NCI-H1694 treated with DMSO at 0.1 percent for 48 hours (cell line): Measurements from ENCODE around the gene PRKCA.
"Not testable (repeated sequence)": the region's sequence is repeated elsewhere in the genome, so short reads cannot be mapped to it uniquely, and the experiment has no call there.

Experiments
- DNase-seq: peaks from one replicate; lab custom pipeline; 2025; lab: John Stamatoyannopoulos, UW

Gene PRKCA

GRCh38 chr17:66441101-66441661 is 138.8 kb downstream of the PRKCA start:
- DNase-seq: no peak

DNA sequence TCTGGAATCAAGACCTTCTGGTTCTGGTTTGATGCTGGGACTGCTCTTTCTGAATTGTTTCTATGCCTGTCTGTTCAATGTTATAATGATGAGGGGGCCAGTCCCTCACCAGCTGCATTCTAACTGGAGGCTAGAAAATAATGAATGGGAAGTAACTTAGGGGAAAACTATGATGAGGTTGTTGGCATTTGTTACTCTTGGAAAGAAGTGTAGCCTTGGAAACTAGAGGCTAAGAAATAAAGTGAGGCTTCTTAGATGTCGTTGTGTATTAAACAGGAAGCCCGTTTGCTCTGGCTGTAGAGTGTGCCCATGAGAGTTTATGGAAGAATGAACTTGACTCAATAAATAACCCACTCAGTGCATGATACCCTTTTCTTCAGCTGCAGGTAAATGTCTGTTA is 140.8 kb downstream of the PRKCA start:
- no peak for DNase-seq

- no peak for DNase-seq
Observed at GRCh38 chr17:66443606-66444005, 141.2 kb downstream of the PRKCA start.

DNA sequence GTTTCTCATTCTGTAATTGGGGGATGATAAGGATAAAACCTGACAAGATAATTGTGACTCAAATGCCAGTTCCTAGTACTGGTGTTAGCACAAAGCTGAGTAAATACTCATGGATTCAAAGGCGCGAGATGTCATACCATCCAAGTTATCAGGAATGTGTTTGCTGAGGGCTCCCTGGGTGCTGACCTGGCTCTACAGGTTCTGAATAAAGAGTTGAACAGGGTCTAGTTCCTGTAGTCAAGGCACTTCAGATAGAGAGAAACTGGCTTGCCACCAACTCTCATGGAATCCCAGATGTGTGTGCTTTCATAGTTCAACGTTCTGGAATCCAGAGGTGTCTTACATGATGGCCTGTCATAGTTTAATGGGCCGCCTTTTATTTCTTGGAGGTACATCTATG is 141.6 kb downstream of the PRKCA start:
- DNase-seq: no peak

GRCh38 chr17:66445229-66445628 is 142.8 kb downstream of the PRKCA start:
- DNase-seq: no peak

DNA sequence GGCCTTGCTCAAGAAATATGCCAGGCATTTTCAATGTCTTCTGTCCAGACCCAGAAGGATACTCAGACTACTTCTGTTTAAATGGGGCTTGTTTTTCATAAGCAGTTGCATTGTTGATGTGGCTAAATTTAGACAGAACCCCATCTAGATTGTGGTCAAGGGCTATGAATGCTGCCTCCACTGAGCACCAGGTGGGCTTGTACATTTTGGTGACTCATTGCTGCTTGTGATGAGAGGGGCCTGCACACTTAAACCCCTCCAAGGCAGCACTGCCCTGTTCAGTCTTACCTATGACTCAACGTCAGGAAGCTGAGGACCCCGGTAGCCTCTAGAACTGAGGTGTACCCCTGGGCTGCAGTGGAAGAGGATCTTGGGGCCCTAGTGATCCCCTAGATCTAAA is 144.0 kb downstream of the PRKCA start:
- DNase-seq: no peak

GRCh38 chr17:66447159-66447558 is 144.7 kb downstream of the PRKCA start:
- no peak for DNase-seq

GRCh38 chr17:66448026-66448639 is 145.7 kb downstream of the PRKCA start:
- DNase-seq: no peak

DNA sequence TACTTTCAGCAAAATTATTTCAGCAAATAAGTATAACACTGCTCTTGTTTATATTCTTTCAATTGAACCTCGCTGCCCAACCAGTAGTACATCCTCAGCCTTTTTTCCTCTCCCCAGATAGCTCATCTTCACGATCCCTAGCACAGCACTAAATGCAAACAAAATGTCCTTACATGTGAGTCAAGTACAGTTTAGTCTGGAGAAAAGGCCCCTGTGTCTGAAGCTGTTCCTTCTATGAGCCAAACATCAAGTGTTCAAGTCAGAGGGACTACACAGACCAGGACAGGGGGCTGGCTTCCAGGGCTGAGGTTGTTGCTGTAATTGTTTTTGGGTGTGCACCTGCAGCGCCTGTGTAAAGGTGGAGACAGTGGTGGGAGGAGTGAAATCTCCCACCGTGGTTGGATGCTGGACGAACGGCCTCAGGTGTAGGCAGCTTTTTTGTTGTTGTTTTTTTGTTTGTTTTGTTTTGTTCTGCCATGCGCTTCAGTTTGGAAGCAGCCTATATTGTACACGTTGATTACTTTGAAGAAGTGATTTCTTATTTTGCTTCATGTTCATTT is 147.1 kb downstream of the PRKCA start:
- no peak for DNase-seq

DNA sequence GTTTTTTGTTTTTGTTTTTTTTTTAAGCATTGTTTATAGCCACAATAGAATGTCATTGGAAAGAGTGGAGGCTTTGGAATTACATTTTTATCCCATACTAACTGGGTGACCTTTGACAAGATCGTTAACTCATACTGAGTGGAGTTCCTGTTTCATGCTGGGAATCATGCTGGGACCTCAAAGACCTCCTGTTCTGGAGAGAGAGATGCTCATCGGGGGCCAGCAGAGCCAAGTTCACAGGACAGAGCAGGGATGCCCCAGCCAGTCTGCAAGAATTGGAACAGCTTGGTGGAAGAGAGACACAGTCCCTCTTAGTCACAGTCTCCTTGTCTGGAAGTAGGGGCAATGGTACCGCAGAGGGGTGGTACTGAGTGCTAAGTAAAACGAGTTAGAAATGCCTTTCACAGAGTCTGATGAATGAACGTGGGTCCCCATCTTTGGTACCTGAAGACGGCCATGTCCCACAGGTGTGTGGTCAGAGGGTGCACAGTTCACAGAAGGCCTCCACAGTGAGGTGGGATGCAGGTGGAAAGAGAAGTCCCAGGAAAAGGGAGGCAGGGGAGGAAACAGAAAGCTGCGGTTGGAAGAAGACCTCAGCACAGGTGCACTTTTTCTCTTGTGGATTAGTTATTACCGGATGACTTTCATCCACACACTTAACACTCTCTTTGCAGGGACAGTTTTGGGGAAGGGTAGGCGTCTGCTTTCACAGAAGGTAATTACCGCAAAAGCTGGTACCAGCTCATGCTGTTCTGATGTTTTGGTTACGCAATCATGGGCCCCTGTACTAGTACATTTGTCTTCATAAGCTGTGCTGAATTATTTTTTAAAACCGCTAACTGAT is 147.8 kb downstream of the PRKCA start:
- DNase-seq: no peak

GRCh38 chr17:66450852-66451158 is 148.4 kb downstream of the PRKCA start:
- no peak for DNase-seq

GRCh38 chr17:66451188-66452149 is 149.1 kb downstream of the PRKCA start:
- no peak for DNase-seq

DNA sequence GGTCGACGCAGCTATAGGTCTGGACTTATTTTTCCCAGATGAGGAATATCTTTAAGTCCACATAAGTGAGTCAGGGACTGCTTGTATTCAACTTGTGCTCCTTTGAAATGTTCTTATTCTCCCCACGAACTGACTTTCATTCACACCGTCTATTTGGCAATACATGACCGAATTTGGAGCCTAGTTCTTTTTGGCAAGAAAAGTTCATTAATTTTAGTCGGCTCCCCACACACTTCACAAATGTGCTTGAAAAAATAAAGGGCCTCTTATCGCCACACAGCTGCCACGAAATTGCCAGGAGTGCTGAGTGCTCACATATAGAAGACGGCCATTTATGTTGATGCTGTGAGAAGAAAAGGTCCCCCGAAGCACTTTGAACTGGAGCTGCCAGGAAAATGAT is 152.6 kb downstream of the PRKCA start:
- no peak for DNase-seq

DNA sequence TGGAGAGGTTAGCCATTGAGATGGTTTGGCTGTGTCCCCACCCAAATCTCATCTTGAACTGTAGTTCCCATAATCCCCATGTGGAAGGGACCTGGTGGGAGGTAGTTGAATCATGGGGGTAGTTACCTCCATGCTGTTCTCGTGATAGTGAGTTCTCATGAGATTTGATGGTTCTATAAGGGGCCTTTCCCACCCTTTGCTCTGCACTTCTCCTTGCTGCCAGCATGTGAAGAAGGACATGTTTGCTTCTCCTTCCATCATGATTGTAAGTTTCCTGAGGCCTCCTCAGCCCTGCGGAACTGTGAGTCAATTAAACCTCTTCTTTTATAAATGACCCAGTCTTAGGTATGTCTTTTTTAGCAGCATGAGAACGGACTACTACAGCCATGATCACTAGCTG is 155.1 kb downstream of the PRKCA start:
- DNase-seq: not testable (repeated sequence)

- no peak for DNase-seq
Observed at GRCh38 chr17:66458782-66459181, 156.4 kb downstream of the PRKCA start.

GRCh38 chr17:66459811-66460270 is 157.4 kb downstream of the PRKCA start:
- DNase-seq: no peak

DNA sequence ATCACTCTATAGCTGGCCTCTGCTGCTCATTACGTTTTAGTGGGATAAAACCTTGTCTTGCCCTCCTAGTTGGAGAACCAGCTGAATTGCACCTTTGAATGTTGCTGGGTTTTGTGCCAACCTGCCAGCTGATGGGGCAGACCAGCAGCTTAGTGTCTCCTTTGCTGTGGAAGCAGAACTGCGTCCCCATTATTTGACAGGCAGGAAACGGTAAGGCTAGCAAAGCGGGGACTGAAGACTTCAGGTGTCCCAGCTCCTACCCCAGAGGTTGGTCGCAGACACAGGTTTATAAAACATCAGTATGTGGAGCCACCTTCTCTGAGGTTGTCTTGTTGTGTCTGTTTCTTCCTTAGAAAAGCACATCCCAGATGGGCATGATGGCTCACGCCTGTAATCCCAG is 158.1 kb downstream of the PRKCA start:
- DNase-seq: no peak

DNA sequence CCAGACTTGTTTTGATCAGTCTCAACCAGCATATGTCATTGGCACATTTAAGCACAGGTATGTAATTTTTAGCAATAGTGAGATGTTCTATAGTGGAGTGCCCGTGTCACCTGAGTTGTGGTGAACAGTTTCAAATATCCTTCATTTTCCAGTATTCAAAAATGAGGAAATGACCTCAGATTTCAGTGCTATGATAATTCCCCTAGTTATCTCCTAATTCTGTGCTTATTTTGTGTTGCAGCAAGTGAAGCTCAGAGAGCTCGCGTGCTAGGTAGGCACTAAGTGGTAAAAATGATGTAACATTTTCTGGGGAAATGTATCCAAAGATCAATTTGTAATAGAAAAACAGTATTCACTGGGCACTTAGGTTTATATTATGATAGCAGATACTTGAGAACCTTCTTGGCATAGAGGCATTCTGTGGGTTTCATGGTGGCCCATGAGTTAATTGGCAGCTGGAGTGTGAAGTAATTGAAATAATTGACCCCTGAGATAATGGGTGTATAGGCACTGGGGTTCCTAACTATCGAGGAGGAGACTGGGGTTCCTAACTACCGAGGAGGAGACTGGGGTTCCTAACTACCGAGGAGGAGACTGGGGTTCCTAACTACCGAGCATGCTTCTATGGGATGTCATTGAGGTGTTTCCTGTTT is 159.1 kb downstream of the PRKCA start:
- no peak for DNase-seq

DNA sequence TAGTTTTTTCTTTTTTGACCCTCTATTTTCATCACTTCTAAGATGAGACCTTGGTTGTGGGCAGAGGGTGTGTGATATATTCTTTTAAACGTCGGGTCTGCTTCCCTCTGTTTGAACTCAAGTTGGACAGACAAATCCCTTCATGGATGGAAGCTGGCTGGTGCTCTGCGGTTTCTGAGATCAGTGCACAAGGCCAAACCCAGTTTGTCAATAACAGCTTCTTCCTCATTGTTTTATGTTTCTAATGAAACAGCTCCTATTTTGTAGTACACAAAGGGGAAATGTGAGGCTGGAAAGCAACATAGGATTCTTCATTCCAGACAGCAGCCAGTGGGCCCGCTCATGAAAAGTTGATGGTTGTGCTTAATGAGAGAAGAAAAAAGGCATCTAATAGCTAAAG is 159.6 kb downstream of the PRKCA start:
- no peak for DNase-seq

DNA sequence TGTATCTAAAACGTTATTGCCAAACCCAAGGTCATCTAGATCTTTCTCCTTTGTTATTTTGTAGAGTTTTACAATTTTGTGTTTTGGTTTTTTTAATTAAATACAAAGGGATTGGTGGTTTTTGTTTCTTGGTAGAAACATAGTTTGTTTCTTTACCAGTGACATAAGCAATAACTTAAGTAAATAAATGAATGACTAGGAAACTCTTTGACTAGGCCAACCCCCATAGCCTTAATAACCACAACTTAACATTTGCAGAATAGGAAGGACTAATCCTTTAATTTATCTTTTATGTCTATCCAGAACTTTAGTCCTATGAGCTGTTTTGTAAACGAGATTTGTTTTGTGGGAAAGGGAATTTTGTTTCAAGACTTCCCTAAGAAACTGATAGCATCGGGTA is 162.5 kb downstream of the PRKCA start:
- DNase-seq: no peak

DNA sequence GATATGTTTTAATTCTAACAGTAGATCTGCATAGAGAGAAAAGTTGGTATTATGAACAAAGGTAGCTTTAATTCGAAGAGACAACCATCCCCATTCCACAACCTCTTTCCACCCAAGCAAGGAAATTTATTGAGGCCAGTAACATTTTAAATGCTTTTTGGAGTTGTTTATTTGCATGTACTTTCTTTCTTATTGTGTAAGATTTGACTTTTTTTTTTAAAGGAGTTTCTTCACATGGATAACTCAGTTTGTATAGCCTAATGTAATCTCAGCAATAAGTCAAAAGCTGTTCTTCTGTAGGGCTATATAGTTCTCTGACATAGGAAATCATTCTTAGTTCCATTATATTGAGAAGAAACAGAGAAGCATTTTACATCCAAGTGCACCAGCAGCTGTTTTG is 163.3 kb downstream of the PRKCA start:
- no peak for DNase-seq
